ENCODE data around the gene ACP3. TPM values are rescaled to one million over a fixed set of nuclear protein-coding genes. Genes with fewer than 3 reads are reported as not detected.

ACP3 gene
- total RNA-seq, 1 donor from 2014 or later: 0.43 TPM

GRCh38 chr3:132405188-132405587 is 88.0 kb downstream of the ACP3 start:
- no peak overlapping the region for H3K27ac ChIP-seq
- no peak overlapping the region for H3K4me3 ChIP-seq
- H3K9me3 ChIP-seq: no peaks in the 10 kb centered on the region
- TF ChIP-seq, protein P1, sequence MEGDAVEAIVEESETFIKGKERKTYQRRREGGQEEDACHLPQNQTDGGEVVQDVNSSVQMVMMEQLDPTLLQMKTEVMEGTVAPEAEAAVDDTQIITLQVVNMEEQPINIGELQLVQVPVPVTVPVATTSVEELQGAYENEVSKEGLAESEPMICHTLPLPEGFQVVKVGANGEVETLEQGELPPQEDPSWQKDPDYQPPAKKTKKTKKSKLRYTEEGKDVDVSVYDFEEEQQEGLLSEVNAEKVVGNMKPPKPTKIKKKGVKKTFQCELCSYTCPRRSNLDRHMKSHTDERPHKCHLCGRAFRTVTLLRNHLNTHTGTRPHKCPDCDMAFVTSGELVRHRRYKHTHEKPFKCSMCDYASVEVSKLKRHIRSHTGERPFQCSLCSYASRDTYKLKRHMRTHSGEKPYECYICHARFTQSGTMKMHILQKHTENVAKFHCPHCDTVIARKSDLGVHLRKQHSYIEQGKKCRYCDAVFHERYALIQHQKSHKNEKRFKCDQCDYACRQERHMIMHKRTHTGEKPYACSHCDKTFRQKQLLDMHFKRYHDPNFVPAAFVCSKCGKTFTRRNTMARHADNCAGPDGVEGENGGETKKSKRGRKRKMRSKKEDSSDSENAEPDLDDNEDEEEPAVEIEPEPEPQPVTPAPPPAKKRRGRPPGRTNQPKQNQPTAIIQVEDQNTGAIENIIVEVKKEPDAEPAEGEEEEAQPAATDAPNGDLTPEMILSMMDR (IDR thresholded peaks at IDR 0.05): no peak
- no peaks in the 10 kb centered on the region for H3K36me3 ChIP-seq
- DNase-seq (ENCODE audit: low spot score in 2 of 2): no peak
- intact Hi-C loops (cut with DNase I): no loop called here
- no peaks in the 10 kb centered on the region for H3K27me3 ChIP-seq
- H3K4me1 ChIP-seq: no peaks in the 10 kb centered on the region

DNA sequence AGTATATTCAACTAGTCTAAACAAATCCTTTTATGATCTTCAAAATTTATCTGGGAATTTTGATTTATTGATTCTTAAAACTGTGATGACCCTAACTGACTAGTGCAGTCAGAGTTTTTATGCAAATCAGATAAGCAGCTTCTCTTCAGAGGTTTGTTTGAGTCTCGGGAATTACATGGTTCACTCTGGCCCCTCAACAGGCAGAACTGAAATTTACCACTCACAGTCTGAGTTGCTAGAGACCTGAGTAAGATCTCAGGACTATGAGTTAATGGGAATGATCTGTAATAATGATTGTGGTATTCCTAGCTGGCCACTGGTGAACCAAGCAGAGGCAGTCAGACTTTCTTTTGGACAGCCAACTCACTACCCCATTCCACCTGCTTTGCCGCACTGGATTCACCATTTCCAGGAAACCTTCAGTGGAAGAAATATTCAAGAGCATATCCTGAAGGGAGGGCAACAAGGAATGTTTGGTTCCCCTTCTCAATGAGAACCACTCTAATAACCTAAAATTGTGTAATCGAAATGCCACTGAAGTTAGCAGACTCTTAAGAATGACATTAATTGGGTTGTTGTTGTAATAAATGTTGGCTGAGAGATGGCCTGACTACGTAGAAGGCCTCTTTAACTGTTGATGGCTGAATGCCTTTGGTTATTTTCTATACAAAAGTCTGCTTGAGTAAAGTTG is 88.5 kb downstream of the ACP3 start:
- DNase-seq (ENCODE audit: low spot score in 2 of 2): no peak
- Histone ChIP-seq H3K9me3 (no peaks in the 10 kb centered on the region), H3K4me3 (no peak overlapping the region), H3K27ac (no peak overlapping the region), H3K4me1 (no peaks in the 10 kb centered on the region), H3K36me3 (no peaks in the 10 kb centered on the region), H3K27me3 (no peaks in the 10 kb centered on the region)
- TF ChIP-seq, protein P1 (IDR thresholded peaks at IDR 0.05): no peak
- intact Hi-C loops (cut with DNase I): no loop called here

- H3K27me3 ChIP-seq: no peaks in the 10 kb centered on the region
- no peak for DNase-seq (ENCODE audit: low spot score in 2 of 2)
- no peaks in the 10 kb centered on the region for H3K9me3 ChIP-seq
- no peak overlapping the region for H3K27ac ChIP-seq
- H3K4me1 ChIP-seq: no peaks in the 10 kb centered on the region
- intact Hi-C loops (cut with DNase I): no loop called here
- H3K36me3 ChIP-seq: no peaks in the 10 kb centered on the region
- no peak overlapping the region for H3K4me3 ChIP-seq
- TF ChIP-seq, protein P1 (IDR thresholded peaks at IDR 0.05): no peak
Measured at GRCh38 chr3:132406587-132406986, 89.4 kb downstream of the ACP3 start.

- intact Hi-C loops (cut with DNase I): no loop called here
- DNase-seq (ENCODE audit: low spot score in 2 of 2): no peak
- Histone ChIP-seq H3K4me1 (no peaks in the 10 kb centered on the region), H3K4me3 (no peak overlapping the region), H3K36me3 (no peaks in the 10 kb centered on the region), H3K9me3 (no peaks in the 10 kb centered on the region), H3K27me3 (no peaks in the 10 kb centered on the region), H3K27ac (no peak overlapping the region)
- TF ChIP-seq, protein P1 (IDR thresholded peaks at IDR 0.05): no peak
Measured at GRCh38 chr3:132407025-132407424, 89.8 kb downstream of the ACP3 start.

Other genes starting within 250 kb of the ACP3 start
- 29.4 TPM for gene DNAJC13, start 100.1 kb downstream of the ACP3 start, total RNA-seq